IPS-18c (cell line): ENCODE data around the gene SKAP2.

Experiments used
- H3K4me3 ChIP-seq: 2 replicates; pipeline ENCODE4 v1.7.0; 2013; ENCODE audit warnings: low read depth, mild to moderate bottlenecking, low read length, moderate library complexity; ENCODE audit not compliant: insufficient read depth
- H3K9me3 ChIP-seq: one replicate; pipeline ENCODE4 v1.6.1; 2013; ENCODE audit warnings: mild to moderate bottlenecking, low read length, moderate library complexity; ENCODE audit not compliant: control insufficient read depth, insufficient read depth

The SKAP2 gene

GRCh38 chr7:26618449-26618848 is 245.9 kb downstream of the SKAP2 start:
- Histone ChIP-seq H3K9me3 (no peaks in the 10 kb centered on the region), H3K4me3 (no peak overlapping the region)
